Gastroesophageal sphincter (tissue), 3 donors: ENCODE results near the gene PLPP1.

Experiments used
- EP300 ChIP-seq: sonication (generic); formaldehyde crosslinking; IDR thresholded peaks from one replicate; pipeline ENCODE4 v1.6.1; 2017; ENCODE audit warnings: antibody characterized with exemption, mild to moderate bottlenecking
- POLR2A ChIP-seq, 2 donors: fragments of 450-650 bp; IDR thresholded peaks; one replicate each; pipeline ENCODE4 v1.6.1; 2017; ENCODE audit warnings: antibody characterized with exemption in 2 of 2, mild to moderate bottlenecking in 2 of 2, moderate library complexity in 1 of 2
- TF ChIP-seq, protein P1 (sequence below), 4 experiments: fragments of 200-600 bp in 2 of 4; fragments of 450-650 bp in 2 of 4; sonication (generic) in 1 of 4; IDR thresholded peaks; one replicate each; pipeline ENCODE4 v1.5.1; 2017 to 2019; ENCODE audit warnings: antibody characterized with exemption in 4 of 4, mild to moderate bottlenecking in 2 of 4, moderate library complexity in 2 of 4

DNA sequence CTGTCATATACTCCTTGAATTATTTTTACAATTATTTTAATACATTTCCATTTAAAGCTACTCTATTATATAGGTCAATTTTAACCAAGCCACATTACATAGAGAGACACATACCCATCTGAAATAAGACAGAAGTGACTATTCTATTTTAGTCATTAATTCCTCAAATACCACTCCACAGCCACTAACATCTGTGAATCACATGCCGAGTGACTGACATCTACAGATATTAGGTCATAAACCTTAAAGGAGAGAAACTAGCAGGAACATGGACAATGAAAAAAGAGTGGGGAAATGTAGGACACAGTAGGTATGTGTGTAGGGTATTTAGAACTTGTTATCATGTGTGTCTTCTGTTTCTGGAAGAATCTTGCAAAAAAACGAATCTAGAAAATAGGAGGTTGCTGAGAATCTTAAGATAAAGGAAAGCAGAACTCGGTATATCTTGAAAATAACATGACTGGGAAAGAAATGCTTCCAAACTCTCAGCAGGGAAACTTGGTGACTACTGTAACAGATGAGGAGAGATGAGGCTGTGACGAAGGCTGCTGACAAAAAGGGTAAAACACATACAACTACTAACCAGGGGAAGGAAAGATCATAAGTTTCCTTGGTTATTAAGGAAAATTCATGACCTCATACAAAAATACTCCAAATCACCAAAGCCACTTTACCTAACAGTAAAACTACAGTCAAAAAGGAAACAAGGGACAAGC lies 84.6 kb downstream of the PLPP1 start:
- TF ChIP-seq, protein P1, sequence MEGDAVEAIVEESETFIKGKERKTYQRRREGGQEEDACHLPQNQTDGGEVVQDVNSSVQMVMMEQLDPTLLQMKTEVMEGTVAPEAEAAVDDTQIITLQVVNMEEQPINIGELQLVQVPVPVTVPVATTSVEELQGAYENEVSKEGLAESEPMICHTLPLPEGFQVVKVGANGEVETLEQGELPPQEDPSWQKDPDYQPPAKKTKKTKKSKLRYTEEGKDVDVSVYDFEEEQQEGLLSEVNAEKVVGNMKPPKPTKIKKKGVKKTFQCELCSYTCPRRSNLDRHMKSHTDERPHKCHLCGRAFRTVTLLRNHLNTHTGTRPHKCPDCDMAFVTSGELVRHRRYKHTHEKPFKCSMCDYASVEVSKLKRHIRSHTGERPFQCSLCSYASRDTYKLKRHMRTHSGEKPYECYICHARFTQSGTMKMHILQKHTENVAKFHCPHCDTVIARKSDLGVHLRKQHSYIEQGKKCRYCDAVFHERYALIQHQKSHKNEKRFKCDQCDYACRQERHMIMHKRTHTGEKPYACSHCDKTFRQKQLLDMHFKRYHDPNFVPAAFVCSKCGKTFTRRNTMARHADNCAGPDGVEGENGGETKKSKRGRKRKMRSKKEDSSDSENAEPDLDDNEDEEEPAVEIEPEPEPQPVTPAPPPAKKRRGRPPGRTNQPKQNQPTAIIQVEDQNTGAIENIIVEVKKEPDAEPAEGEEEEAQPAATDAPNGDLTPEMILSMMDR (IDR thresholded peaks at IDR 0.05) = no peak
- TF ChIP-seq EP300 (no peak), POLR2A (IDR thresholded peaks at IDR 0.05) (no peak)
